SK-N-SH (cell line): ENCODE measurements around the gene GJB3.

Source experiments
- CHD2 ChIP-seq: fragments of 150-350 bp; IDR thresholded peaks from 2 replicates; pipeline ENCODE4 v1.6.1; 2018; ENCODE audit warnings: low read length; ENCODE audit not compliant: partially characterized antibody
- EP300 ChIP-seq, 2 experiments: IDR thresholded peaks; 2 replicates each; pipeline versions ENCODE4 v1.4.0 to v1.6.1; 2012; ENCODE audit warnings: borderline replicate concordance in 1 of 2, low read depth in 1 of 2, low read length in 1 of 2
- EZH2phosphoT487 ChIP-seq: fragments of 200-600 bp; sonication (generic); IDR thresholded peaks from 2 replicates; pipeline ENCODE4 v1.6.1; 2017; ENCODE audit warnings: low read depth, mixed run types, mild to moderate bottlenecking, antibody characterized with exemption, moderate library complexity, borderline replicate concordance
- GABPA ChIP-seq: IDR thresholded peaks from 2 replicates; pipeline ENCODE4 v1.4.0; 2012; ENCODE audit warnings: low read depth, mild to moderate bottlenecking
- NFIC ChIP-seq: IDR thresholded peaks from 2 replicates; pipeline ENCODE4 v1.4.0; 2012; ENCODE audit warnings: borderline replicate concordance
- NRF1 ChIP-seq: IDR thresholded peaks from 2 replicates; pipeline ENCODE4 v1.6.1; 2012; ENCODE audit warnings: low read depth, mild to moderate bottlenecking, low read length
- RFX5 ChIP-seq: IDR thresholded peaks from 2 replicates; pipeline ENCODE4 v1.6.1; 2012; ENCODE audit warnings: mild to moderate bottlenecking, improper control_type of control experiment, low read length
- TAF1 ChIP-seq: IDR thresholded peaks from 2 replicates; pipeline ENCODE4 v1.6.1; 2012; ENCODE audit warnings: low read depth, mild to moderate bottlenecking, low read length, moderate library complexity, borderline replicate concordance
- TEAD4 ChIP-seq: IDR thresholded peaks from 2 replicates; pipeline ENCODE4 v1.4.0; 2012; ENCODE audit warnings: mild to moderate bottlenecking, borderline replicate concordance; ENCODE audit not compliant: insufficient read depth
- YY1 ChIP-seq: IDR thresholded peaks from 2 replicates; pipeline ENCODE4 v1.4.0; 2012; ENCODE audit warnings: low read depth, mild to moderate bottlenecking
- TF ChIP-seq, protein P1 (sequence below): fragments of 200-600 bp; sonication (generic); IDR thresholded peaks from 2 replicates; pipeline ENCODE4 v1.6.1; 2017; ENCODE audit warnings: antibody characterized with exemption, mild to moderate bottlenecking, moderate library complexity
- TF ChIP-seq, protein P2 (sequence below): IDR thresholded peaks from 2 replicates; pipeline ENCODE4 v1.4.0; 2012; ENCODE audit warnings: low read depth
- TF ChIP-seq, protein P3 (sequence below): fragments of 150-350 bp; IDR thresholded peaks from 2 replicates; pipeline ENCODE4 v1.6.1; 2017; ENCODE audit warnings: antibody characterized with exemption, low read length, low read depth, borderline replicate concordance
- TF ChIP-seq, protein P4 (sequence below): IDR thresholded peaks from 2 replicates; pipeline ENCODE4; 2012

GRCh38 chr1:34827341-34827941 is 46.4 kb downstream of the GJB3 start:
- TF ChIP-seq, protein P1, sequence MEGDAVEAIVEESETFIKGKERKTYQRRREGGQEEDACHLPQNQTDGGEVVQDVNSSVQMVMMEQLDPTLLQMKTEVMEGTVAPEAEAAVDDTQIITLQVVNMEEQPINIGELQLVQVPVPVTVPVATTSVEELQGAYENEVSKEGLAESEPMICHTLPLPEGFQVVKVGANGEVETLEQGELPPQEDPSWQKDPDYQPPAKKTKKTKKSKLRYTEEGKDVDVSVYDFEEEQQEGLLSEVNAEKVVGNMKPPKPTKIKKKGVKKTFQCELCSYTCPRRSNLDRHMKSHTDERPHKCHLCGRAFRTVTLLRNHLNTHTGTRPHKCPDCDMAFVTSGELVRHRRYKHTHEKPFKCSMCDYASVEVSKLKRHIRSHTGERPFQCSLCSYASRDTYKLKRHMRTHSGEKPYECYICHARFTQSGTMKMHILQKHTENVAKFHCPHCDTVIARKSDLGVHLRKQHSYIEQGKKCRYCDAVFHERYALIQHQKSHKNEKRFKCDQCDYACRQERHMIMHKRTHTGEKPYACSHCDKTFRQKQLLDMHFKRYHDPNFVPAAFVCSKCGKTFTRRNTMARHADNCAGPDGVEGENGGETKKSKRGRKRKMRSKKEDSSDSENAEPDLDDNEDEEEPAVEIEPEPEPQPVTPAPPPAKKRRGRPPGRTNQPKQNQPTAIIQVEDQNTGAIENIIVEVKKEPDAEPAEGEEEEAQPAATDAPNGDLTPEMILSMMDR = no peak
- TF ChIP-seq NRF1 (no peak), NFIC (no peak), CHD2 (no peak), EP300 (IDR thresholded peaks at IDR 0.05; ENCODE audit: borderline replicate concordance in 1 of 2, low read depth in 1 of 2, low read length in 1 of 2) (no peak), EZH2phosphoT487 (no peak), RFX5 (no peak), GABPA (no peak), TEAD4 (no peak), YY1 (no peak), TAF1 (no peak)
- TF ChIP-seq, protein P2, sequence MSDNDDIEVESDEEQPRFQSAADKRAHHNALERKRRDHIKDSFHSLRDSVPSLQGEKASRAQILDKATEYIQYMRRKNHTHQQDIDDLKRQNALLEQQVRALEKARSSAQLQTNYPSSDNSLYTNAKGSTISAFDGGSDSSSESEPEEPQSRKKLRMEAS = no peak
- TF ChIP-seq, protein P3, sequence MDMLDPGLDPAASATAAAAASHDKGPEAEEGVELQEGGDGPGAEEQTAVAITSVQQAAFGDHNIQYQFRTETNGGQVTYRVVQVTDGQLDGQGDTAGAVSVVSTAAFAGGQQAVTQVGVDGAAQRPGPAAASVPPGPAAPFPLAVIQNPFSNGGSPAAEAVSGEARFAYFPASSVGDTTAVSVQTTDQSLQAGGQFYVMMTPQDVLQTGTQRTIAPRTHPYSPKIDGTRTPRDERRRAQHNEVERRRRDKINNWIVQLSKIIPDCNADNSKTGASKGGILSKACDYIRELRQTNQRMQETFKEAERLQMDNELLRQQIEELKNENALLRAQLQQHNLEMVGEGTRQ = no peak
- TF ChIP-seq, protein P4, sequence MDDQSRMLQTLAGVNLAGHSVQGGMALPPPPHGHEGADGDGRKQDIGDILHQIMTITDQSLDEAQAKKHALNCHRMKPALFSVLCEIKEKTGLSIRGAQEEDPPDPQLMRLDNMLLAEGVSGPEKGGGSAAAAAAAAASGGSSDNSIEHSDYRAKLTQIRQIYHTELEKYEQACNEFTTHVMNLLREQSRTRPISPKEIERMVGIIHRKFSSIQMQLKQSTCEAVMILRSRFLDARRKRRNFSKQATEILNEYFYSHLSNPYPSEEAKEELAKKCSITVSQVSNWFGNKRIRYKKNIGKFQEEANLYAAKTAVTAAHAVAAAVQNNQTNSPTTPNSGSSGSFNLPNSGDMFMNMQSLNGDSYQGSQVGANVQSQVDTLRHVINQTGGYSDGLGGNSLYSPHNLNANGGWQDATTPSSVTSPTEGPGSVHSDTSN = no peak
